HepG2 (cell line): ENCODE data around the gene SEC61A2. TPM values are rescaled to one million over a fixed set of nuclear protein-coding genes. Genes with fewer than 3 reads are reported as not detected.
A peak's percentile ranks its signal among the peaks of the same experiment; 100 is the strongest.

Experiments used
- ATAC-seq: fragments of 200-7000 bp; cut with Tn5 transposase; 3 replicates; pipeline ENCODE4 v1.9.1; 2020; ENCODE audit warnings: mild to moderate bottlenecking, moderate library complexity
- BruUV-seq: library from RNA; stranded (reverse); fragments of 400-500 nt; replicated peaks from 2 replicates; lab custom pipeline; 2021; lab: Mats Ljungman, UMichigan
- CTCF ChIA-PET: fragments of 300-600 bp; formaldehyde crosslinking; extraction: SDS; loops from one replicate; lab custom pipeline; 2021; ENCODE audit warnings: low total read pairs, inconsistent platforms, low intra/inter-chr PET ratio; lab: Yijun Ruan, JAX
- POLR2A ChIA-PET: fragments of 350-600 bp; sonication (Branson Sonifier 250); formaldehyde crosslinking; loops from one replicate; lab custom pipeline; 2020; ENCODE audit warnings: antibody characterized with exemption, inconsistent platforms; lab: Yijun Ruan, JAX
- DNase-seq: peaks from one replicate; pipeline ENCODE4 v3.0.0-alpha.2; 2015; ENCODE audit warnings: low spot score
- FAIRE-seq: peaks from 3 replicates; lab custom pipeline; 2011; peaks lifted over from hg19 to GRCh38; lab: Jason Lieb, UNC
- H2AFZ ChIP-seq: one replicate; pipeline ENCODE4 v1.6.1; 2011; ENCODE audit warnings: low read length, inconsistent platforms
- H3K27ac ChIP-seq: fragments of 300-600 bp; 3 replicates; pipeline ENCODE4 v1.8.0; 2011; ENCODE audit warnings: mixed run types, mild to moderate bottlenecking, mixed read lengths, low read length, inconsistent platforms; ENCODE audit not compliant: insufficient read depth; ENCODE audit errors: extremely low read length
- H3K27me3 ChIP-seq, 2 experiments: fragments of 200-600 bp in 1 of 2; 2 replicates in 1 of 2; 3 replicates in 1 of 2; pipeline versions ENCODE4 v1.6.0 to v1.8.0; 2011; ENCODE audit warnings: low read length in 2 of 2, mild to moderate bottlenecking in 2 of 2, moderate library complexity in 2 of 2, inconsistent platforms in 1 of 2; ENCODE audit not compliant: insufficient read depth in 2 of 2, control insufficient read depth in 1 of 2
- H3K36me3 ChIP-seq, 2 experiments: fragments of 200-600 bp in 1 of 2; replicated peaks in 1 of 2; 2 replicates in 1 of 2; 3 replicates in 1 of 2; pipeline versions ENCODE4 v1.5.1 to v1.8.0; 2011; ENCODE audit warnings: low read length in 2 of 2, inconsistent platforms in 1 of 2; ENCODE audit not compliant: insufficient read depth in 2 of 2, control insufficient read depth in 1 of 2
- H3K4me1 ChIP-seq: 2 replicates; pipeline ENCODE4 v1.5.1; 2012; ENCODE audit warnings: low read length, inconsistent platforms; ENCODE audit not compliant: insufficient read depth
- H3K4me2 ChIP-seq: 2 replicates; pipeline ENCODE4 v1.6.0; 2011; ENCODE audit warnings: low read depth, low read length, inconsistent platforms
- H3K4me3 ChIP-seq, 3 experiments: fragments of 200-600 bp in 1 of 3; sonication (generic), shearing (Covaris generic) in 1 of 3; replicated peaks in 1 of 3; 2 replicates each; pipeline ENCODE4 v1.5.1; 2011 to 2016; ENCODE audit warnings: low read length in 3 of 3, inconsistent platforms in 2 of 3, low read depth in 2 of 3, mild to moderate bottlenecking in 2 of 3, control low read depth in 1 of 3, mixed read lengths in 1 of 3; ENCODE audit not compliant: insufficient read depth in 1 of 3
- H3K79me2 ChIP-seq: one replicate; pipeline ENCODE4 v1.6.1; 2011; ENCODE audit warnings: low read length, inconsistent platforms; ENCODE audit not compliant: insufficient read depth
- H3K9ac ChIP-seq: 2 replicates; pipeline ENCODE4 v1.6.0; 2011; ENCODE audit warnings: mild to moderate bottlenecking, low read depth, low read length, inconsistent platforms; ENCODE audit not compliant: insufficient read depth
- H3K9me3 ChIP-seq: 2 replicates; pipeline ENCODE4 v1.5.1; 2012; ENCODE audit warnings: mild to moderate bottlenecking, low read length
- H4K20me1 ChIP-seq: 2 replicates; pipeline ENCODE4 v1.6.0; 2011; ENCODE audit warnings: inconsistent platforms, mild to moderate bottlenecking, low read length, moderate library complexity; ENCODE audit not compliant: insufficient read depth
- HOXA5 ChIP-seq: sonication (generic); formaldehyde crosslinking; IDR thresholded peaks from 2 replicates; pipeline ENCODE4 v1.4.0; 2020; ENCODE audit warnings: missing genetic modification reagents
- KDM1A ChIP-seq: IDR thresholded peaks from 2 replicates; pipeline ENCODE4 v1.6.1; 2016; ENCODE audit warnings: missing compliant biosample characterization
- MNT ChIP-seq: fragments of 450-650 bp; IDR thresholded peaks from 2 replicates; pipeline ENCODE4 v1.6.1; 2016
- PAX8 ChIP-seq: sonication (generic); formaldehyde crosslinking; IDR thresholded peaks from 2 replicates; pipeline ENCODE4 v1.8.0; 2022; ENCODE audit warnings: mild to moderate bottlenecking, missing genetic modification reagents, borderline replicate concordance
- RAD21 ChIP-seq: fragments of 450-650 bp; formaldehyde crosslinking; IDR thresholded peaks from 2 replicates; pipeline ENCODE4 v1.5.0; 2020; ENCODE audit warnings: mild to moderate bottlenecking
- RELA ChIP-seq: sonication (generic); formaldehyde crosslinking; IDR thresholded peaks from 2 replicates; pipeline ENCODE4 v1.4.0; 2020; ENCODE audit warnings: missing genetic modification reagents
- SRSF4 ChIP-seq: fragments of 200-400 bp; formaldehyde crosslinking; IDR thresholded peaks from one replicate; pipeline ENCODE4 v1.6.1; 2018; ENCODE audit warnings: mild to moderate bottlenecking, low read depth, low read length, moderate library complexity; ENCODE audit not compliant: poor library complexity, severe bottlenecking
- TFE3 ChIP-seq: IDR thresholded peaks from 2 replicates; pipeline ENCODE4 v1.6.1; 2016
- THAP9 ChIP-seq: sonication (generic); formaldehyde crosslinking; IDR thresholded peaks from 2 replicates; pipeline ENCODE4; 2020; ENCODE audit warnings: missing genetic modification reagents, mild to moderate bottlenecking, borderline replicate concordance
- ZBTB38 ChIP-seq: sonication (generic); formaldehyde crosslinking; IDR thresholded peaks from 2 replicates; pipeline ENCODE4 v1.5.1; 2020; ENCODE audit warnings: mild to moderate bottlenecking, missing genetic modification reagents
- ZNF235 ChIP-seq: sonication (generic); formaldehyde crosslinking; IDR thresholded peaks from 2 replicates; pipeline ENCODE4 v1.8.1; 2023; ENCODE audit warnings: mild to moderate bottlenecking, missing genetic modification reagents, borderline replicate concordance
- ZNF251 ChIP-seq: sonication (generic); formaldehyde crosslinking; IDR thresholded peaks from 2 replicates; pipeline ENCODE4 v1.9.0; 2021; ENCODE audit warnings: mild to moderate bottlenecking, missing genetic modification reagents
- ZNF253 ChIP-seq: sonication (generic); formaldehyde crosslinking; IDR thresholded peaks from 2 replicates; pipeline ENCODE4 v1.8.0; 2022; ENCODE audit warnings: mild to moderate bottlenecking, missing genetic modification reagents, borderline replicate concordance
- ZSCAN22 ChIP-seq: sonication (generic); formaldehyde crosslinking; IDR thresholded peaks from 2 replicates; pipeline ENCODE4 v1.4.0; 2020; ENCODE audit warnings: mild to moderate bottlenecking, missing genetic modification reagents
- WGBS: methylation state at CpG from one replicate; pipeline ENCODE4 v1.1.6; 2017; ENCODE audit warnings: low lambda C conversion rate; 5-methylcytosine and 5-hydroxymethylcytosine counted together
- in situ Hi-C: cut with HindIII; loops from 2 replicates; pipeline ENCODE4 v1.10.0; 2017; ENCODE audit warnings: low pct_unique_long_range_greater_than_20kb; ENCODE audit not compliant: extremely low pct_ligation_motif_present
- intact Hi-C: fragments of 100-400 bp; cut with micrococcal nuclease; formaldehyde crosslinking; loops from one replicate; pipeline ENCODE4 v1.10.0; 2022; ENCODE audit not compliant: unreplicated experiment
- polyA plus RNA-seq, 8 experiments: library from polyadenylated mRNA; depleted of rRNA in 3 of 8; stranded (reverse) in 7 of 8; unstranded in 1 of 8; fragments of >200 nt; fragmentation: Illumina TruSeq in 4 of 8; extraction: Trizol in 4 of 8; gene quantifications; 2 replicates each; pipeline versions ENCODE4 v1.2.1 to v1.2.3, GENCODE V29; 2011 to 2016; ENCODE audit warnings: low read depth in 4 of 8, missing spikeins in 1 of 8, mixed read lengths in 1 of 8; ENCODE audit not compliant: insufficient read depth in 1 of 8
- total RNA-seq, 5 experiments: library from RNA; depleted of rRNA; stranded (reverse); fragments of >200 nt; fragmentation: Illumina TruSeq; extraction: Trizol; gene quantifications; 2 replicates each; pipeline ENCODE4 v1.2.3, GENCODE V29; 2016; ENCODE audit warnings: low read depth in 1 of 5

SEC61A2 gene
- total and polyA plus RNA-seq, 2 of the 13 experiments (the other 11 are each of a cell fraction or from before 2014, with no cell fraction given), result 5.5 to 7.4 TPM

GRCh38 chr10:12103802-12104201 is 25.7 kb upstream of the SEC61A2 start:
- Histone ChIP-seq H4K20me1 (no peaks in the 10 kb centered on the region), H3K27me3 (no peaks in the 10 kb centered on the region), H3K79me2 (no peaks in the 10 kb centered on the region), H3K4me2 (no peak overlapping the region), H3K9ac (no peak overlapping the region), H2AFZ (no peak overlapping the region), H3K4me1 (no peaks in the 10 kb centered on the region), H3K27ac (no peak overlapping the region), H3K36me3 (peaks cover 6 to 35% of the 10 kb centered on the region in 2 experiments; a peak in 4 of 5 replicates), H3K9me3 (no peaks in the 10 kb centered on the region), H3K4me3 (no peak overlapping the region)
- TF ChIP-seq ZNF251 (CRISPR knock-in tag) (no peak), MNT (peak; percentile 64)
- no peak for DNase-seq
- no peak for FAIRE-seq
- intact Hi-C loops (no loop called here), in situ Hi-C loops (no loop called here)
- ATAC-seq, result no peak
- ChIA-PET POLR2A (no interaction called here), CTCF (no interaction called here)
- 96% methylated on average over 4 of the region's 4 CpGs for WGBS
- no TSS peak for BruUV-seq

- H3K4me3 ChIP-seq, result no peak overlapping the region
- ATAC-seq (no peak), DNase-seq (no peak), FAIRE-seq (no peak)
- no peak overlapping the region for H2AFZ ChIP-seq
- no peaks in the 10 kb centered on the region for H3K9me3 ChIP-seq
- H3K27ac ChIP-seq, result no peak overlapping the region
- WGBS, result 88% methylated on average over 14 of the region's 14 CpGs
- H3K9ac ChIP-seq, result no peak overlapping the region
- no peaks in the 10 kb centered on the region for H3K79me2 ChIP-seq
- H3K36me3 ChIP-seq, result peaks cover 4 to 23% of the 10 kb centered on the region in 2 experiments; a peak in 3 of 5 replicates
- no peaks in the 10 kb centered on the region for H3K27me3 ChIP-seq
- BruUV-seq, result no TSS peak
- ChIA-PET CTCF (no interaction called here), POLR2A (no interaction called here)
- no peaks in the 10 kb centered on the region for H4K20me1 ChIP-seq
- intact Hi-C loops, result no loop called here
- in situ Hi-C loops, result no loop called here
- H3K4me1 ChIP-seq, result no peaks in the 10 kb centered on the region
- H3K4me2 ChIP-seq, result no peak overlapping the region
- TF ChIP-seq KDM1A (no peak), ZNF235 (CRISPR knock-in tag) (no peak), PAX8 (CRISPR knock-in tag) (no peak), ZSCAN22 (CRISPR knock-in tag) (no peak), TFE3 (CRISPR knock-in tag) (no peak), HOXA5 (CRISPR knock-in tag) (no peak), SRSF4 (no peak), ZNF253 (CRISPR knock-in tag) (no peak), RELA (CRISPR knock-in tag) (no peak), ZBTB38 (CRISPR knock-in tag) (no peak), THAP9 (CRISPR knock-in tag) (no peak), RAD21 (CRISPR knock-in tag) (no peak)
These were observed 21.7 kb upstream of the SEC61A2 start for GRCh38 chr10:12107781-12108180.
